HG03571 (cell line): Measurements from ENCODE around the gene MAVS.
"Not testable (repeated sequence)": the region's sequence is repeated elsewhere in the genome, so short reads cannot be mapped to it uniquely, and the experiment has no call there.

Experiments
- ATAC-seq: cut with Tn5 transposase; IDR thresholded peaks from one replicate; pipeline ENCODE4 v1.9.1; 2021; ENCODE audit not compliant: unreplicated experiment

MAVS gene

GRCh38 chr20:3814928-3815495 is 31.6 kb upstream of the MAVS start:
- no peak for ATAC-seq

- no peak for ATAC-seq
These were observed 30.8 kb upstream of the MAVS start for GRCh38 chr20:3815703-3816315.

GRCh38 chr20:3818155-3819151 is 28.2 kb upstream of the MAVS start:
- ATAC-seq, result no peak

GRCh38 chr20:3819411-3820047 is 27.1 kb upstream of the MAVS start:
- ATAC-seq, result no peak

- ATAC-seq, result peak; percentile 72
These were observed 26.4 kb upstream of the MAVS start, which contains the start of gene AP5S1 for GRCh38 chr20:3820048-3820900. Gene AP5S1 (plus strand): TSS chr20:3820547. CDS start chr20:3822118, 1,571 bp downstream.

- peak; percentile 7 for ATAC-seq
These were observed 25.5 kb upstream of the MAVS start for GRCh38 chr20:3820901-3821727.

- no peak for ATAC-seq
These were observed 24.6 kb upstream of the MAVS start for GRCh38 chr20:3821996-3822395.

- ATAC-seq, result no peak
These were observed 22.8 kb upstream of the MAVS start for GRCh38 chr20:3823881-3824280.

- no peak for ATAC-seq
These were observed 21.1 kb upstream of the MAVS start for GRCh38 chr20:3825526-3825925.

- ATAC-seq, result no peak
These were observed 20.2 kb upstream of the MAVS start for GRCh38 chr20:3826420-3826819.

GRCh38 chr20:3828798-3829197 is 17.8 kb upstream of the MAVS start:
- ATAC-seq, result no peak

- ATAC-seq, result not testable (repeated sequence)
These were observed 16.7 kb upstream of the MAVS start for GRCh38 chr20:3829891-3830290.

GRCh38 chr20:3836132-3836531 is 10.5 kb upstream of the MAVS start:
- no peak for ATAC-seq

GRCh38 chr20:3839328-3839727 is 7.3 kb upstream of the MAVS start:
- no peak for ATAC-seq

GRCh38 chr20:3840201-3840600 is 6.4 kb upstream of the MAVS start:
- not testable (repeated sequence) for ATAC-seq

GRCh38 chr20:3842348-3842930 is 4.2 kb upstream of the MAVS start:
- ATAC-seq, result no peak

- ATAC-seq, result no peak
These were observed 3.1 kb upstream of the MAVS start for GRCh38 chr20:3843490-3843889.

- not testable (repeated sequence) for ATAC-seq
These were observed 2.5 kb upstream of the MAVS start for GRCh38 chr20:3843990-3844619.

- no peak for ATAC-seq
These were observed 275 bp upstream of the MAVS start for GRCh38 chr20:3846378-3846739.
